ENCODE data around the gene GARIN5A. TPM values are rescaled to one million over a fixed set of nuclear protein-coding genes. Genes with fewer than 3 reads are reported as not detected.

GARIN5A gene
- total RNA-seq, 1 experiment from 2014 or later = 8.2 TPM

- DNase-seq (ENCODE audit: low spot score) (no peak), ATAC-seq (no peak)
- H3K9me3 Mint-ChIP-seq = no peaks in the 10 kb centered on the region
- ChIA-PET POLR2A (no interaction called here), CTCF (interaction anchor here (0.6 to 1.2 kb wide), 2 partner anchors 8 to 185 kb away, joined by 3 read pairs; no protein-coding TSS in a partner anchor)
- TF ChIP-seq EMX1 (CRISPR knock-in tag; IDR thresholded peaks at IDR 0.05) = no peak
- TF ChIP-seq ZNF512 (CRISPR knock-in tag; IDR thresholded peaks at IDR 0.05; ENCODE audit: borderline replicate concordance) = no peak
- no peak for TF ChIP-seq ATF3 (CRISPR knock-in tag; conservative IDR thresholded peaks at IDR 0.05)
- TF ChIP-seq HMGA2 (CRISPR knock-in tag; IDR thresholded peaks at IDR 0.05) = no peak
- TF ChIP-seq STAT6 (CRISPR knock-in tag; conservative IDR thresholded peaks at IDR 0.05; ENCODE audit: low read depth) = no peak
- no peak for TF ChIP-seq ZNF396 (CRISPR knock-in tag; IDR thresholded peaks at IDR 0.05; ENCODE audit: borderline replicate concordance)
- no peak for TF ChIP-seq ZMAT4 (CRISPR knock-in tag; IDR thresholded peaks at IDR 0.05)
- no peak for TF ChIP-seq AR (CRISPR knock-in tag; IDR thresholded peaks at IDR 0.05)
- no peak for TF ChIP-seq CREM (CRISPR knock-in tag; IDR thresholded peaks at IDR 0.05)
- no peak for TF ChIP-seq MXD4 (CRISPR knock-in tag; IDR thresholded peaks at IDR 0.05; ENCODE audit: borderline replicate concordance)
- TF ChIP-seq ZNF423 (CRISPR knock-in tag; IDR thresholded peaks at IDR 0.05) = no peak
- TF ChIP-seq ZNF416 (CRISPR knock-in tag; IDR thresholded peaks at IDR 0.05) = no peak
- TF ChIP-seq ARID4B (CRISPR knock-in tag; IDR thresholded peaks at IDR 0.05; ENCODE audit: borderline replicate concordance) = no peak
- TF ChIP-seq ZNF232 (CRISPR knock-in tag; IDR thresholded peaks at IDR 0.05) = no peak
- TF ChIP-seq SMAD4 (CRISPR knock-in tag; IDR thresholded peaks at IDR 0.05) = no peak
- no peak for TF ChIP-seq GRHL2 (CRISPR knock-in tag; IDR thresholded peaks at IDR 0.05; ENCODE audit: insufficient replicate concordance, severe bottlenecking)
- TF ChIP-seq TEAD1 (CRISPR knock-in tag; IDR thresholded peaks at IDR 0.05) = no peak
- H3K36me3 Mint-ChIP-seq = peaks cover 4% of the 10 kb centered on the region; the same call in 1 of the 2 replicates
- peaks cover 5% of the 10 kb centered on the region; the same call in 1 of the 2 replicates for H3K27me3 Mint-ChIP-seq (ENCODE audit: low read depth)
- no peak overlapping the region for H3K4me3 Mint-ChIP-seq
- no peak overlapping the region; the same call in 1 of the 2 replicates for H3K27ac Mint-ChIP-seq
- H3K4me1 Mint-ChIP-seq = peaks cover 14% of the 10 kb centered on the region
Measured at GRCh38 chr19:50423279-50424113, 53.2 kb downstream of the GARIN5A start.

All from WTC11 (cell line).